ENCODE measurements around the gene ARL6IP4.

DNA sequence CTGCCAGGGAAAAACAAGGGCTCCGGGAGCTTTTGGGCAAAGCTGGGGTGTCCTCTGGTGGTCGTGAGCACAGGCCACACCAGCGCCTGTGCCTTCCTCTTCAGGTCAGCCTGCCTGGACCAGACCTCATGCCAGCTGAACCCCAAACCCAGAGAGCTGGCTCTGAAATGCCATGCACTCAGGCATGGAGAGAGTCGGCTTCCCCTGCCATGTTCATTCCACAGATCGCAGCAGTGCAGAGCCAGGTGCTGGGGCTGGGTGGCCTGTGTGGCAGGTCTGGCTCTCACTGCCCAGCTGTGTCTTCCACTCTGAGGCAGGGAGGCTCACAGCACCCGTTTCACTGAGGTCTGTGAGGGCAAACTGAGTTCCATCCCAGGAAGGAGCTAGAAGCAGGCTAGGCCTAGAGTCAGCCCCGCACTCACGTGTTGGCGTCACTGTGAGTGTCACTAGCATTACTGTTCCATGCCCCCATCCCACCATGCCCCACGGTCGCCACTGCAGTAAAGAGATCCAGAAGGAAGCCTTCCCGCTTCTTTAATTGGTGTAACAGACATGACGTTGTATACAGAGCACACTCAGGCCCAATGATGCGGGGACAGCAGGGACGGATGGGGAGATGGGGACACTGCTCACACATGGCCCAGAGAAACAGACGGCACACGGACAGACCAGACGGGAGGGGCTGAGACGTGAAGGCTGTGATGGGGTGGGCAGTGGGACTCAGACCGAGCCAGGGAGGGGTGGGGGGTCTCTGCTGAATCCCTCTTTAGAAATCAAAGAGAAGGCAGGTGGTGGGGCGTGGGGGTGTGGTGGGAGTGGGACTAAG is 2.7 kb downstream of the ARL6IP4 start:
- TF ChIP-seq, protein P1, sequence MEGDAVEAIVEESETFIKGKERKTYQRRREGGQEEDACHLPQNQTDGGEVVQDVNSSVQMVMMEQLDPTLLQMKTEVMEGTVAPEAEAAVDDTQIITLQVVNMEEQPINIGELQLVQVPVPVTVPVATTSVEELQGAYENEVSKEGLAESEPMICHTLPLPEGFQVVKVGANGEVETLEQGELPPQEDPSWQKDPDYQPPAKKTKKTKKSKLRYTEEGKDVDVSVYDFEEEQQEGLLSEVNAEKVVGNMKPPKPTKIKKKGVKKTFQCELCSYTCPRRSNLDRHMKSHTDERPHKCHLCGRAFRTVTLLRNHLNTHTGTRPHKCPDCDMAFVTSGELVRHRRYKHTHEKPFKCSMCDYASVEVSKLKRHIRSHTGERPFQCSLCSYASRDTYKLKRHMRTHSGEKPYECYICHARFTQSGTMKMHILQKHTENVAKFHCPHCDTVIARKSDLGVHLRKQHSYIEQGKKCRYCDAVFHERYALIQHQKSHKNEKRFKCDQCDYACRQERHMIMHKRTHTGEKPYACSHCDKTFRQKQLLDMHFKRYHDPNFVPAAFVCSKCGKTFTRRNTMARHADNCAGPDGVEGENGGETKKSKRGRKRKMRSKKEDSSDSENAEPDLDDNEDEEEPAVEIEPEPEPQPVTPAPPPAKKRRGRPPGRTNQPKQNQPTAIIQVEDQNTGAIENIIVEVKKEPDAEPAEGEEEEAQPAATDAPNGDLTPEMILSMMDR (IDR thresholded peaks at IDR 0.05): no peak
- TF ChIP-seq POLR2A (IDR thresholded peaks at IDR 0.05): no peak

Data from esophagus squamous epithelium (tissue), 4 donors.